Nephron progenitor cell (in vitro differentiated cells): Measurements from ENCODE around the gene SMS.

ENCODE experiments used
- DNase-seq: peaks from one replicate; pipeline ENCODE4 v3.0.0; 2021
- H3K27ac Mint-ChIP-seq: 2 replicates; pipeline ENCODE4 v1.8.0; 2021; ENCODE audit warnings: mild to moderate bottlenecking, moderate library complexity, mixed read lengths
- H3K27me3 Mint-ChIP-seq: 2 replicates; pipeline ENCODE4 v1.8.0; 2021; ENCODE audit warnings: mild to moderate bottlenecking, low read depth, mixed read lengths; ENCODE audit not compliant: poor library complexity
- H3K36me3 Mint-ChIP-seq: 2 replicates; pipeline ENCODE4 v1.8.0; 2021; ENCODE audit warnings: low read depth, mixed read lengths
- H3K4me1 Mint-ChIP-seq: 2 replicates; pipeline ENCODE4 v1.8.0; 2021; ENCODE audit warnings: mixed read lengths
- H3K4me3 Mint-ChIP-seq: 2 replicates; pipeline ENCODE4 v1.8.0; 2021; ENCODE audit warnings: mild to moderate bottlenecking, moderate library complexity, mixed read lengths
- H3K9me3 Mint-ChIP-seq: 2 replicates; pipeline ENCODE4 v1.8.0; 2021; ENCODE audit warnings: mild to moderate bottlenecking, moderate library complexity, mixed read lengths
- CTCF ChIP-seq: fragments of 200-600 bp; sonication (generic); IDR thresholded peaks from 2 replicates; pipeline ENCODE4 v1.5.0; 2021; ENCODE audit warnings: antibody characterized with exemption

The SMS gene

GRCh38 chrX:21912989-21913388 lies 27.5 kb upstream of the SMS start:
- peaks cover 5% of the 10 kb centered on the region for H3K27me3 Mint-ChIP-seq
- no peak for TF ChIP-seq CTCF
- no peak for DNase-seq
- H3K4me3 Mint-ChIP-seq: no peak overlapping the region
- H3K4me1 Mint-ChIP-seq: peaks cover under 1% of the 10 kb centered on the region
- no peak overlapping the region for H3K27ac Mint-ChIP-seq
- H3K9me3 Mint-ChIP-seq: peaks cover 3% of the 10 kb centered on the region
- H3K36me3 Mint-ChIP-seq: no peaks in the 10 kb centered on the region

GRCh38 chrX:21926116-21926515 lies 14.4 kb upstream of the SMS start:
- Mint-ChIP-seq H3K27me3 (peaks cover 2% of the 10 kb centered on the region), H3K36me3 (no peaks in the 10 kb centered on the region), H3K4me3 (no peak overlapping the region), H3K27ac (no peak overlapping the region), H3K9me3 (no peaks in the 10 kb centered on the region), H3K4me1 (peaks cover 23% of the 10 kb centered on the region)
- no peak for TF ChIP-seq CTCF
- DNase-seq: no peak

- H3K27me3 Mint-ChIP-seq: peaks cover 2% of the 10 kb centered on the region
- H3K4me3 Mint-ChIP-seq: no peak overlapping the region
- no peak overlapping the region for H3K27ac Mint-ChIP-seq
These were observed 13.8 kb upstream of the SMS start for GRCh38 chrX:21926527-21927278.

GRCh38 chrX:21929209-21929608 lies 11.3 kb upstream of the SMS start:
- Mint-ChIP-seq H3K27me3 (peaks cover 2% of the 10 kb centered on the region), H3K36me3 (no peaks in the 10 kb centered on the region), H3K4me3 (no peak overlapping the region), H3K4me1 (peaks cover 31% of the 10 kb centered on the region), H3K9me3 (no peaks in the 10 kb centered on the region), H3K27ac (no peak overlapping the region)
- no peak for TF ChIP-seq CTCF
- DNase-seq: no peak

More at GRCh38 chrX:21926527-21927278, 13.8 kb upstream of the SMS start:
- no peaks in the 10 kb centered on the region for H3K36me3 Mint-ChIP-seq
- H3K9me3 Mint-ChIP-seq: no peaks in the 10 kb centered on the region
- no peak for DNase-seq
- no peak for TF ChIP-seq CTCF
- H3K4me1 Mint-ChIP-seq: peaks cover 26% of the 10 kb centered on the region

GRCh38 chrX:21930986-21931385 lies 9.5 kb upstream of the SMS start:
- Mint-ChIP-seq H3K27me3 (peaks cover 2% of the 10 kb centered on the region), H3K4me3 (no peak overlapping the region), H3K9me3 (no peaks in the 10 kb centered on the region), H3K36me3 (no peaks in the 10 kb centered on the region), H3K4me1 (peaks cover 31% of the 10 kb centered on the region), H3K27ac (no peak overlapping the region)
- no peak for DNase-seq
- no peak for TF ChIP-seq CTCF
